Osteoblast (primary cell): ENCODE results near the gene RLF. TPM values are rescaled to one million over a fixed set of nuclear protein-coding genes. Genes with fewer than 3 reads are reported as not detected.

Experiments used
- DNase-seq: peaks from one replicate; pipeline ENCODE4 v3.0.0; 2011; ENCODE audit warnings: low spot score, mixed read lengths; ENCODE audit not compliant: insufficient read length; ENCODE audit errors: missing footprints
- H2AFZ ChIP-seq: 2 replicates; pipeline ENCODE4 v1.6.0; 2011; ENCODE audit warnings: mild to moderate bottlenecking, low read length
- H3K27ac ChIP-seq: 2 replicates; pipeline ENCODE4 v1.5.1; 2011; ENCODE audit warnings: mild to moderate bottlenecking, low read depth, low read length, moderate library complexity
- H3K27me3 ChIP-seq: 2 replicates; pipeline ENCODE4 v1.6.0; 2012; ENCODE audit warnings: mild to moderate bottlenecking, control low read depth, inconsistent platforms, low read length, moderate library complexity; ENCODE audit not compliant: insufficient read depth
- H3K36me3 ChIP-seq: 2 replicates; pipeline ENCODE4 v1.5.1; 2011; ENCODE audit warnings: mild to moderate bottlenecking, low read length, control low read depth, moderate library complexity; ENCODE audit not compliant: insufficient read depth
- H3K4me1 ChIP-seq: 2 replicates; pipeline ENCODE4 v1.5.1; 2011; ENCODE audit warnings: mild to moderate bottlenecking, low read length, control low read depth, moderate library complexity; ENCODE audit not compliant: insufficient read depth
- H3K4me2 ChIP-seq: 2 replicates; pipeline ENCODE4 v1.6.0; 2011; ENCODE audit warnings: mild to moderate bottlenecking, low read length; ENCODE audit not compliant: insufficient read depth
- H3K4me3 ChIP-seq: fragments of 200-600 bp; sonication (generic); 3 replicates; pipeline ENCODE4 v1.5.1; 2012; ENCODE audit warnings: mild to moderate bottlenecking, low read length, inconsistent platforms; ENCODE audit not compliant: insufficient read depth
- H3K79me2 ChIP-seq: 2 replicates; pipeline ENCODE4 v1.6.0; 2012; ENCODE audit warnings: mild to moderate bottlenecking, low read length, control low read depth, inconsistent platforms; ENCODE audit not compliant: insufficient read depth
- H3K9me3 ChIP-seq: 2 replicates; pipeline ENCODE4 v1.5.1; 2011; ENCODE audit warnings: low read depth, low read length, control low read depth
- H4K20me1 ChIP-seq: 2 replicates; pipeline ENCODE4 v1.6.0; 2012; ENCODE audit warnings: mild to moderate bottlenecking, low read length, control low read depth; ENCODE audit not compliant: insufficient read depth
- total RNA-seq: library from RNA; depleted of rRNA; stranded (reverse); fragments of >200 nt; gene quantifications from 2 replicates; pipeline ENCODE4 v1.2.3, GENCODE V29; 2012
- TF ChIP-seq, protein P1 (sequence below): IDR thresholded peaks from 2 replicates; pipeline ENCODE4 v1.5.1; 2011; ENCODE audit warnings: mild to moderate bottlenecking, low read depth, low read length, moderate library complexity; ENCODE audit errors: extremely low read depth

The RLF gene
- total RNA-seq, 1 donor, result 29.7 TPM

DNA sequence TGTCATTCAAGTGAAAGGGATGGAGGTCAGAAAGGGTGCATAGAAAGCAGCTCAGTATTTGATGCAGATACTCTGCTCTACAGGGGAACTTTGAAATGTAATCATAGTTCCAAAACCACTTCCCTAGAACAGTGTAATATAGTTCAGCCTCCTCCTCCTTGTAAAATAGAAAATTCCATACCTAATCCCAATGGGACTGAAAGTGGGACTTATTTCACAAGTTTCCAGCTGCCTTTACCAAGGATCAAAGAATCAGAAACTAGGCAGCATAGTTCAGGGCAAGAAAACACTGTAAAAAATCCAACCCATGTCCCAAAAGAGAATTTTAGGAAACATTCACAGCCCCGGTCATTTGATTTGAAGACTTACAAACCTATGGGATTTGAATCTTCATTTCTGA is 78.4 kb downstream of the RLF start:
- no peak overlapping the region for H3K4me3 ChIP-seq
- H4K20me1 ChIP-seq, result no peaks in the 10 kb centered on the region
- no peaks in the 10 kb centered on the region for H3K27me3 ChIP-seq
- peaks cover 30% of the 10 kb centered on the region for H3K4me1 ChIP-seq
- no peaks in the 10 kb centered on the region for H3K79me2 ChIP-seq
- TF ChIP-seq, protein P1, sequence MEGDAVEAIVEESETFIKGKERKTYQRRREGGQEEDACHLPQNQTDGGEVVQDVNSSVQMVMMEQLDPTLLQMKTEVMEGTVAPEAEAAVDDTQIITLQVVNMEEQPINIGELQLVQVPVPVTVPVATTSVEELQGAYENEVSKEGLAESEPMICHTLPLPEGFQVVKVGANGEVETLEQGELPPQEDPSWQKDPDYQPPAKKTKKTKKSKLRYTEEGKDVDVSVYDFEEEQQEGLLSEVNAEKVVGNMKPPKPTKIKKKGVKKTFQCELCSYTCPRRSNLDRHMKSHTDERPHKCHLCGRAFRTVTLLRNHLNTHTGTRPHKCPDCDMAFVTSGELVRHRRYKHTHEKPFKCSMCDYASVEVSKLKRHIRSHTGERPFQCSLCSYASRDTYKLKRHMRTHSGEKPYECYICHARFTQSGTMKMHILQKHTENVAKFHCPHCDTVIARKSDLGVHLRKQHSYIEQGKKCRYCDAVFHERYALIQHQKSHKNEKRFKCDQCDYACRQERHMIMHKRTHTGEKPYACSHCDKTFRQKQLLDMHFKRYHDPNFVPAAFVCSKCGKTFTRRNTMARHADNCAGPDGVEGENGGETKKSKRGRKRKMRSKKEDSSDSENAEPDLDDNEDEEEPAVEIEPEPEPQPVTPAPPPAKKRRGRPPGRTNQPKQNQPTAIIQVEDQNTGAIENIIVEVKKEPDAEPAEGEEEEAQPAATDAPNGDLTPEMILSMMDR, result no peak
- DNase-seq, result no peak
- H3K27ac ChIP-seq, result no peak overlapping the region
- H3K36me3 ChIP-seq, result peaks cover 32% of the 10 kb centered on the region
- no peaks in the 10 kb centered on the region for H3K9me3 ChIP-seq
- no peak overlapping the region for H2AFZ ChIP-seq
- peak overlapping the region; percentile 16 for H3K4me2 ChIP-seq

DNA sequence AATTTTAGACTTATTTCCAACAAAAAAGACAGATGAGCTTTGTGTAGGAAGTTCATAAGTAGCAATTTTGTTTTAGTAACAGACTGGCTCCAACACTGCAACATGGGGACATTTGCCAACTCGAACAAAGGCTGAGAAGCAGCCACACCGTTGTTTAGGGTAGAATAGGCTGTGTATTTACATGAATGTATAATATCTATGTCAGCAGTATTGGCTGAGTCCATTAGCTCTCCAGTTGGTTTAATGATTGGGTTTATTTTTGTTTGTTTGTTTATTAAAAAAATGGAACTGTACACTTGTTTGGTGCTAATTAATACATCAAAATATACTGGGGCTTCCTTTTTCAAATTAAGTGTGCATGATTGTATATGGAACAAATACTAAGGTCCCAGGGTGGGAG is 79.2 kb downstream of the RLF start:
- Histone ChIP-seq H3K27me3 (no peaks in the 10 kb centered on the region), H3K9me3 (no peaks in the 10 kb centered on the region), H3K4me1 (peaks cover 34% of the 10 kb centered on the region), H3K4me2 (no peak overlapping the region), H4K20me1 (no peaks in the 10 kb centered on the region), H3K27ac (no peak overlapping the region), H3K79me2 (no peaks in the 10 kb centered on the region), H2AFZ (no peak overlapping the region), H3K4me3 (no peak overlapping the region), H3K36me3 (peaks cover 31% of the 10 kb centered on the region)
- TF ChIP-seq, protein P1, result no peak
- DNase-seq, result no peak

DNA sequence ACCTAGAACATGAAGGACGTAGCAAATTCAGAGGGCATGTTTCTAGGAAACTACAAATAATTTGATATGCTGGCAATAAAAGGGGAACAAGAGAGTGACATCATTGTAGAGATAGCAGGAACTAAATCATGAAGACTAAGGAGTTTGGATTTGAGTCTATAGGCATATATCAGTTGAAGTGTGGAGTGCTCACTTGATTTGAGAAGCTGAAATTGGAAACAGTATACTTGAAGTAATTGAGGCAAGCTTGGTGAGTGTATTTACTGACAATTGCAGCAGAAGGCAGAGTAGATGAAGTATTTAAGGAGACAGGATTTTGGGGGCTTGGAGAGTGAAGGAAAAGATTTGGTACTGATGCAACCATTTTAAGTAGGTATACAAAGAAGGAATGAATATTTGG is 80.2 kb downstream of the RLF start:
- no peak for DNase-seq
- TF ChIP-seq, protein P1, result no peak
- Histone ChIP-seq H2AFZ (no peak overlapping the region), H3K27ac (peak overlapping the region; percentile 55), H4K20me1 (no peaks in the 10 kb centered on the region), H3K36me3 (peaks cover 21% of the 10 kb centered on the region), H3K4me1 (peaks cover 34% of the 10 kb centered on the region), H3K4me2 (peak overlapping the region; percentile 58), H3K27me3 (no peaks in the 10 kb centered on the region), H3K9me3 (no peaks in the 10 kb centered on the region), H3K4me3 (no peak overlapping the region), H3K79me2 (no peaks in the 10 kb centered on the region)

DNA sequence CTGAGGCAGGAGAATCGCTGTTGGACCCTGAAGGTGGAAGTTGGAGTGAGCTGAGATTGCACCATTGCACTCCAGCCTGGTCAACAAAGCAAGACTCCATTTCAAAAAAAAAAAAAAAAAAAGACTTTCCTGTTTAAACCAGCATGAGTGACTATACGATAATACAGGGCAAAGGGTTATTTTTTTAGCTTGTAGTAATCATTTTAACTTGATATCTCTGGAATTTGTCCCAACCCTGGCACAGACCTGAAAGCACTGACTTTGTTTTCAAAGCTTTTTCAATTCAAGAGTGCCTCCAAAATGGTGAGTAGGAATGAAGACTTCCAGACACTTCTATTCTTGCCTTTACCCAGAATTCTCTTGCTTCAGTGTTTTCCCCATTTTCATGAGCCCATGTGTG is 82.2 kb downstream of the RLF start:
- Histone ChIP-seq H3K9me3 (no peaks in the 10 kb centered on the region), H3K79me2 (no peaks in the 10 kb centered on the region), H3K4me3 (no peak overlapping the region), H4K20me1 (no peaks in the 10 kb centered on the region), H3K4me2 (no peak overlapping the region), H2AFZ (no peak overlapping the region), H3K27me3 (no peaks in the 10 kb centered on the region), H3K36me3 (peaks cover 4% of the 10 kb centered on the region), H3K27ac (no peak overlapping the region), H3K4me1 (peaks cover 34% of the 10 kb centered on the region)
- TF ChIP-seq, protein P1, result no peak
- DNase-seq, result peak; percentile 37
